ENCODE measurements around the gene TMEM131L.
"Not testable (repeated sequence)": the region's sequence is repeated elsewhere in the genome, so short reads cannot be mapped to it uniquely, and the experiment has no call there.

TMEM131L gene

DNA sequence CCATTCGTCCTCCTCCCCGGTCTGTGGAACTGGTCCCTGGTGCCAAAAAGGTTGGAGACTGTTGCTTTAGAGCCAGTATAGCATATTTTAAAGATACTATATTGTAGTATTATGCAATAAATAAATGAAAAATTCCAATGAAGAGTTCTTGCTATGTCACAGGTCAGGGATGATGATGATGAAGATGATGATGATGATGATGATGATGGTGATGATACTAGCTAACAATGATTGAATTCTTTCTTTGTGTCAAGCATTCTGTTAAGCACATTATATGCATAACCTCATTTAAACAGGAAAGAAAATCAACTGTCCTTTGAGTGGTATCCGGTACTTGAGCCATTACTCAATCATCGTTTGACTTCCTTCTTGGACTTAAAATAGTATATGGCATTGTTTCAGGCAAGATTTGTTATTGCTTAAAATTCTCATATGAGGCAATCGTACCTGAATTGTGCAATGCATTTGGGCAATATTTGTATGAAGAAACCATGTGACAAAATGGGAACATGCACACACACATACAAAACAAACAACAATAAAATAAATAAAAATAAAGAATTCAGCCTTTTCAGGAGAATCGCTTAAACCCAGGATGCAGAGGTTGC lies 195.2 kb downstream of the TMEM131L start:
- no peak for DNase-seq (ENCODE audit: low spot score)

DNA sequence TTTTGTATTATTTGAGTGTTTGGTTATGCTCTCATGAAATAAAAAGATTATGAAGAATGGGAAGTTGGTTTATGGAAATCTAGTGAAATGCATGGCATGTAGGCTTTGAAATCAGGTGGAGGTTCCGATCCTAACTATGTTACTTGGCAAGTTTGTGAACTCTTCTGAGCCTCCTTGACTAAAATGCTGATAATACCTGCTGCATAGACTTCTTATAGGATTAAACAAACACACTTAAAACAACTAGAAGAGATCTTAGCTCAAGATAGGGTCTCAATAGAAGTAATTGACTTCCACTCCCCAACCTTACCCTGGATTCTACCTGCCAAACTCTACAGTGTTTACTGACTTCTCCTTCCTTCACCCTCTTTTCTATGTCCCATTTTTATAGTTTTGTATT lies 195.7 kb downstream of the TMEM131L start:
- no peak for DNase-seq (ENCODE audit: low spot score)

DNA sequence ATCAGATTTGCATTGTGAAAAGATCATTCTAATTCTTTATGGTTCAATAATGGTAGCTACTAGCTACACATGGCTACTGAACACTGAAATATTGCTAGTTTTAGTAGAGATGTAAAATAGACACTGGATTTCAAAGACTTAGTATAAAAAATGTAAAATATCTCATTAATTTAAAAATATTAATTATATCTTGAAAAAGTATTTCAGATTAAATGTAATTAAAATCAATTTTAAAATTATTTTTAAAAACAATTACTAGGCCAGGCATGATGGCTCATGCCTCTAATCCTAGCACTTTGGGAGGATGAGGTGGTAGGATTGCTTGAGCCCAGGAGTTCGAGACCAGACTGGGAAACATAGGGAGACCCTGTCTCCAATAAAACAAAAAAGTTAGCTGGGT lies 197.5 kb downstream of the TMEM131L start:
- DNase-seq (ENCODE audit: low spot score), result no peak

DNA sequence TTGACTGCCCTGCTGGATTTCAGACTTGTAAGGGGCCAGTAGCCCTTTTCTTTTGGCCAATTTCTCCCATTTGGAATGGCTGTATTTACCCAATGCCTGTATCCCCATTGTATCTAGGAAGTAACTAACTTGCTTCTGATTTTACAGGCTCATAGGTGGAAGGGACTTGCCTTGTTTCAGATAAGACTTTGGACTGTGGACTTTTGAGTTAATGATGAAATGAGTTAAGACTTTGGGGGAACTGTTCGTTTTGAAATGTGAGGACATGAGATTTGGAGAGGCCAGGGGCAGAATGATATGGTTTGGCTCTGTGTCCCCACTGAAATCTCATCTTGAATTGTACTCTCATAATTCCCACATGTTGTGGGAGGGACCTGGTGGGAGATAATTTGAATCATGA lies 200.3 kb downstream of the TMEM131L start:
- not testable (repeated sequence) for DNase-seq (ENCODE audit: low spot score)

DNA sequence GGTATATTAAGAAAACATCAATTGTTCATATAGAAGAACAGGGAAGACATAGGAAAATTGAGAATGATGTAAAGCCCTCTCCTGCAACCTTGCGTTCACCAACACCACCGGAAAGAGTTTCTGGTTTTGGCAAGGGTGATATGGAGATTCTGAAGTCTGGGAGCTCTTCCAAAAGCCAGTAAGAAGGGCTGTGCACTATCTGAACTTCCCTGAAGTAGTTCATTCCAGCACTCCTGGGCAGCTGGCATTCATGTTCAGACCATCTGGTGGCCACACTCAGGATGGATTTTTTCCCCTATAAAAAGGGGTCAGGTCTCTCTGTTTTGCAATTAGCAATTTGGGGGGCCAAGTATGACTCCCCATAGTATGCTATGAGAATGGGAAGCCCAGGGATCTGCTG lies 202.5 kb downstream of the TMEM131L start:
- DNase-seq (ENCODE audit: low spot score), result no peak

DNA sequence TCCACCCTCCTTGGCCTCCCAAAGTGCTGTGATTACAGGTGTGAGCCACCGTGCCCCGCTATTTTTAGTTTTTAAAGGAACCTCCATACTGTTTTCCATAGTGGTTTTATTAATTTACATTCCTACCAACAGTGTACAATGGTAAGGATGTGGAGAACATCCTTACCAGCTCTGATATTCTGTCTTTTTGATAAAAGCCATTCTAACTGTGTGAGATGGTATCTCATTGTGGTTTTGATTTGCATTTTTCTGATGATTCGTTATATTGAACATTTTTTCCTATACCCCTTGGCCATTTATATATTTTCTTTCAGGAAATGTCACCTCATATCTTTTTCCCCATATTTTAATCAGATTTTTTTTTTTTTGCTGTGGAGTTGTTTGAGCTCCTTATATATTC lies 203.7 kb downstream of the TMEM131L start:
- DNase-seq (ENCODE audit: low spot score), result no peak

DNA sequence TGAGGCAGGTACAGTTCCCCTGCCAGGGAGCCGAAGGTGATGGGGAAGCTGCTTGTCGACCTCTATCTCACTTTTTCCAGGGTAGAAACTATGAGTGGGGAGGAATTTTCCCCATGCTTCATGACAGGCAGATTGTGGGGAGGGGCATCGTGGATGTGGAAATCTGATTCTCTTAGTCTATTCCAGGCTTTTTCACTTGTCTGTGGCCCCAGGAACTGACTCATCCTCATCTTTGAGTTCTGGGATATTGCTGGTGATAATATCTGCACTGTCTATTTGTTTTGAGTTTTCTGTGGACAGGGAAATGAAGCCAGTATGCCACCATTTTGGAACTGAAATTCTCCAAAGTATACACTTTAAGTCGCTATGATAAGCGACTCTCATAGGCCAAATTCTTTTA lies 210.3 kb downstream of the TMEM131L start:
- DNase-seq (ENCODE audit: low spot score), result no peak

DNA sequence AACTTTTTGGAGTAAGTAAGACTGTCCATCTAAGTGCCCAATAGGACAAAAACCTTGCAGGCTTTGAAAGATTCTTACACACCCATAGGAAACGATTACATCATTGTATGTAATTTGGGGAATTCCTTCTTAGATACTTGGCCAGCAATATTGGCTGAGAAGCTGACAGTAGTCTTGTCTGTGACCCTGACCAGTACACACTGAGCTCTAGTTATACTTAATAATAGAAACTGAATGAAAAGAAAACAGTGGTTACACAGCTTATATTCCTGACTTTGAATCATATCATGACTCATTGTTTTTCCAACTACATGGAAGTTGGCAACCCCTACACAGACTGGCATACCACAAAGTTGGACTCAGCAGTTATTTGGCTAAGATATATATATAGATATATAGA lies 210.8 kb downstream of the TMEM131L start:
- no peak for DNase-seq (ENCODE audit: low spot score)

DNA sequence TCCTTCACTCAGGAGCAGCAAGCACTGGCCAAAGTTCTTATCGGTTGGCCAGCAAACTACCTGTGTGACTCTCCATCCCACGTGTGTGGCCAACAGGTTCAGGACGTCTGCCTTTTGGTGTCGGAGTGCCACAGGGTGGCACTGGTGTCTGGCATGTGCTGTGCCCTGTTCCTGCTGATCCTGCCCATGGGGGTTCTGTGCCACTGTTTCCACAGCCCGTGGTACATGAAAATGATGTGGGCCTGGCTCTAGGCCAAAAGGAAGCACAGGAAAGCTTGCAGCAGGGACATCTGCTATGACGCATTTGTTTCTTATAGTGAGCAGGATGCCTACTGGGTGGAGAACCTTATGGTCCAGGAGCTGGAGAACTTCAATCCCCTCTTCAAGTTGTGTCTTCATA lies 213.3 kb downstream of the TMEM131L start:
- no peak for DNase-seq (ENCODE audit: low spot score)

DNA sequence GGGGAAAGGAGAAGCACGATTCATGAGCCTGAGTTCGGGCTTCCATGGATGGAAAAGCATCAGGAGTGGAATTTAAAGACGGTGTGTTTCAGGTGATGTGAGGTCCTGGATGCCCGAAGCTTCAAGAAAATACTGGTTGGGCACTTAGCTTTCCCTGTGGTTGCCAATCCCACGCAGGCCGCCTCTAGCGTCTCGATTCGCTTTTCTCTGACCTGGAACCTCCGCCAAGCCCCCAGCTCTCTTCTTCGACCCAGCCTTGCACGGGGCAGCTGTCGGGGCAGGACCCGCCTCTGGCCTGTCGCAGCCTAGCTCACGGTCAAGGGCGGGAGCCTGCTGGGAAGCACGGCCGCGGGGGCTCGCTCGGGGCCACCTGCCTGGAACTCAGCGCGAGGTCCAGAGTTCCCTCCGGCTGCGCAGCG lies 217.6 kb downstream of the TMEM131L start:
- no peak for DNase-seq (ENCODE audit: low spot score)

DNA sequence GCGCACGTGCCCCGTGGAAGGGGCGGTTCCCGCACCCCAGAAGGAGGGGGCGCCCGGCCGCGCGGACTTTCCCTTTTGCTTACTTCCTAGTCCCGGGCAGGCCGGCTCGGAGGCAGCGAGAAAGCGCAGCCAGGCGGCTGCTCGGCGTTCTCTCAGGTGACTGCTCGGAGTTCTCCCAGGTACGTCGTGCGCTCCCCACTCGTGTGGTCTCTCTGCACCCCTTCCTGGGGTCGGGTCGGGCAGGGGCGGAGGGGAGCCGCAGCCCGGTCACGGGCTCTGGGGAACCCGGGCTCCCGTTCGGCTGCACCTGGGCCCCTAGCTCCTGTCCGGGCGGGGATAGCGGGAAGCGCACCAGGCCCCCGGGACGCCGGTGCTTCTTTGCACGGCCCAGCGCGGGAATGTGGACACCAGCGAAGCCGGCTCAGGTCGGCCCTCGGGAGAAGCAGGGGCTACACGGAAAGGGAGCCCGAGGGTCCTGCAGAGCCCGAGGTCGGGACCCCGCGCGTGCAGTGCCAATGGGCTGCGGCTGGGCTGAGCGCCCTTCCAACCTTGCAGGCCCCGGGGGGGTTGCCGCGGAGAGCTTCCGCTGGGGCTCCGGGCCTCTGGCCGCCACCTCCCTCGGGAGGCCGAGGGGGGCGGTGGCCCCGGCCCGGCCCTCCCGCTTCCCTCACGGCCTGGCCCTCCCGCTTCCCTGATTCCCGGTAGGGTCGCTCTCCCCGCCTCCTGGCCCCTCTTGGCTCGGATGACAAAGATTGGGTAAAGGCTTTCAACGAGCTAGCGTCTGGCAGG lies 218.2 kb downstream of the TMEM131L start, which contains the start of gene TLR2:
Gene TLR2 (plus strand): TSS at position 99 of the 789 bp plus-strand sequence. CDS start 18,628 bp downstream, outside the sequence.
- DNase-seq (ENCODE audit: low spot score), result peak; percentile 53

DNA sequence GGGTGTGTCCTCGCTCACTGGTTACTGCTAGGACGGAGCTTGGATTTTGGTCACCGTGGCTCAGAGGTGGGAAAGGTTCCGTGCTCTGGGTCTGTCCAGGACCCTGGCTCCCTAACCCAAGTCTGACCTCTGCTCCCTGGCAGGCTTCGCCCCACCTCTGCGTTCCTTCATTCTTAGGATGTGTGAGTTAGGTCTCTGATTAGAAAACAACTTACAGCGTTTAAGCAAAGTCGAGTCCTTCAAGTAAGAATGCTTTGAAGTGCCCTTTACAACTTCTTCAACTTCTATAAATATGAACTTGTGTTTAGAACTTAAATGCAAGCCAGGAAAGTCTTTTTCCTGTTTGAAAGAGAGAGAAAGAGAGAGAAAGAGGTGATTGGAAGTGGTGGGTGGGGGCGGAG lies 218.8 kb downstream of the TMEM131L start:
- no peak for DNase-seq (ENCODE audit: low spot score)

All from CD4-positive, alpha-beta T cell treated with Interleukin-2 at 100 ng/mL for 4 hours (primary cell).